ENCODE results near the gene SLC22A23.

GRCh38 chr6:3419624-3420272 lies 37.1 kb downstream of the SLC22A23 start:
- TF ChIP-seq POLR2A (IDR thresholded peaks at IDR 0.05) (no peak), CTCF (IDR thresholded peaks at IDR 0.05) (no peak)
